Thyroid gland (tissue), 4 donors: Measurements from ENCODE around the gene POLR3E.
A peak's percentile ranks its signal among the peaks of the same experiment; 100 is the strongest.

Source experiments
- CTCF ChIP-seq, 6 experiments: fragments of 200-600 bp in 3 of 6; fragments of 450-650 bp in 3 of 6; sonication (generic) in 3 of 6; IDR thresholded peaks; one replicate each; pipeline ENCODE4 v1.5.1; 2016 to 2019; ENCODE audit warnings: antibody characterized with exemption in 6 of 6, mild to moderate bottlenecking in 2 of 6, inconsistent platforms in 1 of 6, moderate library complexity in 1 of 6
- POLR2A ChIP-seq, 2 donors: fragments of 450-650 bp; IDR thresholded peaks; one replicate each; pipeline ENCODE4 v1.6.1; 2017; ENCODE audit warnings: antibody characterized with exemption in 2 of 2, mild to moderate bottlenecking in 2 of 2, moderate library complexity in 1 of 2

DNA sequence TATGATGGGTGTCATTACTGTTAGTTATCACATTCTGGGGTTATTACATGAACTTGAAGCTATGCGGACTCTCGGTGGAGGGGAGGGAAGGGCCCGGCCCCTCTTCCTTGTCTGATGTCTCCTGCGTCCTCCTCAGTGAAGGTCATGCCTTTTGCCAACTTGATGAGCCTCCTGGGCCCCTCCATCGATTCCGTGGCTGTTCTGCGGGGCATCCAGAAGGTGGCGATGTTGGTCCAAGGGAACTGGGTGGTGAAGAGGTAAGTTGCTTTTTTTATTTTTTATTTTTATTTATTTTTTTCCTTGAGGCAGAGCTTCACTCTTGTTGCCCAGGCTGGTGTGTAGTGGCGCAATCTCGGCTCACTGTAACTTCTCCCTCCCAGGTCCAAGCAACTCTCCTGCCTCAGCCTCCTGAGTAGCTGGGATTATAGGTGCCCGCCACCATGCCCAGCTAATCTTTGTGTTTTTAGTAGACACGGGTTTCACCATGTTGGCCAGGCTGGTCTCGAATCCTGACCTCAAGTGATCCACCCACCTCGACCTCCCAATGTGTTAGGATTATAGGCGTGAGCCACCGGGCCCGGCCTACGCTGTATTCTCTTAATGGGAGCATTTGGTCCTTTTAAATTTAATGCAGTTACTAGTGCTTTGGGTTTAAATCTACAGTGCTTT lies 21.6 kb downstream of the POLR3E start:
- peak in 4 of 6 experiments; percentile 30 to 50 (median 38) for TF ChIP-seq CTCF (IDR thresholded peaks at IDR 0.05)
- TF ChIP-seq POLR2A (IDR thresholded peaks at IDR 0.05): no peak
